Vagina (tissue), 2 donors: ENCODE measurements around the gene CACNA1I.

Experiments
- CTCF ChIP-seq, 3 experiments: fragments of 450-650 bp in 2 of 3; fragments of 200-600 bp in 1 of 3; sonication (generic) in 1 of 3; IDR thresholded peaks; one replicate each; pipeline ENCODE4 v1.5.1; 2017 to 2019; ENCODE audit warnings: antibody characterized with exemption in 3 of 3, mild to moderate bottlenecking in 2 of 3, moderate library complexity in 2 of 3
- POLR2A ChIP-seq, 2 donors: fragments of 450-650 bp; IDR thresholded peaks; one replicate each; pipeline ENCODE4 v1.6.1; 2017; ENCODE audit warnings: antibody characterized with exemption in 2 of 2, mild to moderate bottlenecking in 2 of 2, moderate library complexity in 2 of 2

GRCh38 chr22:39638958-39639357 is 68.4 kb downstream of the CACNA1I start:
- TF ChIP-seq POLR2A (IDR thresholded peaks at IDR 0.05): no peak
- no peak for TF ChIP-seq CTCF (IDR thresholded peaks at IDR 0.05)
